ENCODE measurements around the gene PRRT3. TPM values are rescaled to one million over a fixed set of nuclear protein-coding genes. Genes with fewer than 3 reads are reported as not detected.

The PRRT3 gene
- total and polyA plus RNA-seq, 9 of the 15 experiments (the other 6 are each of a cell fraction or from before 2014, with no cell fraction given): 0.06 to 1.9 (median 1.2) TPM

DNA sequence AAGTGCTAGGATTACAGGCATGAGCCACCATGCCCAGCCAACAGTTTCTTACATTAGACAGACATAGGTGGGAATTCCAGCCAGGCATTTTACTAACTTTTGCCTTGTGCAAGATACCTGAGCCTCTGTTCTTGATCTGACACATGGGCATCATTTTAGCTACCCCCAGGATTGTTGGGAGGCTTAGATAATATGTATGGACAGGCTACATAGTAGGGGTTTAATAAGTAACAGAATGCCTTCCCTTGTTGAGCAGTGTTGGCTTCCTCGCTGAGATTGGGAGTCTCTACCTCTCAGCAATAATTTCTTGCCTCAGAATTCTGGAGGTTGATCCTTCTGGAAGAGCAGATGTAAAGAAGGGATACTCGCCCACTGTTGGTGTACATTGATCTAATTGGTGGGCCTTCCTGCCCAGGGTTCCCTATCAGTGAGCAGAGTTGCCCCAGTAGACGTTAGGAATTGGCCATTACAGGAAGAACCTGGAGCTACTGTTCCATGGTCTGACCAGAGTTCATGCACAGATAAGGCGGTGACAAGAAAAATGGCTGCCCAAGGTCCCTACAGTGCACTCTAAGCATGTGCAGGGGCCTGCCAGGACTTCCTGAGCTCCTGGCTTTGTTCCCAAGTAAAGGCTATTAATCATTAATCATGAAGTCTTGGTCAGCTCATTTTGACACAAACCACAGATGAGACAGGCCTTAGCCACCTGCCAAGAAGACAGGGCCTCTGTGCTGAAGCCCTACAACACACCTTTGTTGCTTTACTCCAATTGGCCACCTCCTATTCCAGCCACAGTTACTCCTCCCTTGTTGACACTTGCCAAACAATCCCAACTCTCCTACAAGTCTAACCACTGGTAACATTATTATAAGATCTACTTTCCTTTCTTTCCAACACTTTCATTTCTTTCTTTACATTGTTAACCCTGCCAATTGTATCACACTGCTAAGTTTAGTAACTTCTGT lies 54.5 kb downstream of the PRRT3 start (continued):
- TF ChIP-seq, protein P1, sequence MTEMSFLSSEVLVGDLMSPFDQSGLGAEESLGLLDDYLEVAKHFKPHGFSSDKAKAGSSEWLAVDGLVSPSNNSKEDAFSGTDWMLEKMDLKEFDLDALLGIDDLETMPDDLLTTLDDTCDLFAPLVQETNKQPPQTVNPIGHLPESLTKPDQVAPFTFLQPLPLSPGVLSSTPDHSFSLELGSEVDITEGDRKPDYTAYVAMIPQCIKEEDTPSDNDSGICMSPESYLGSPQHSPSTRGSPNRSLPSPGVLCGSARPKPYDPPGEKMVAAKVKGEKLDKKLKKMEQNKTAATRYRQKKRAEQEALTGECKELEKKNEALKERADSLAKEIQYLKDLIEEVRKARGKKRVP (CRISPR knock-in tag; IDR thresholded peaks at IDR 0.05): peak; percentile 40; the same call in 1 of the 2 replicates
- TF ChIP-seq, protein P2, sequence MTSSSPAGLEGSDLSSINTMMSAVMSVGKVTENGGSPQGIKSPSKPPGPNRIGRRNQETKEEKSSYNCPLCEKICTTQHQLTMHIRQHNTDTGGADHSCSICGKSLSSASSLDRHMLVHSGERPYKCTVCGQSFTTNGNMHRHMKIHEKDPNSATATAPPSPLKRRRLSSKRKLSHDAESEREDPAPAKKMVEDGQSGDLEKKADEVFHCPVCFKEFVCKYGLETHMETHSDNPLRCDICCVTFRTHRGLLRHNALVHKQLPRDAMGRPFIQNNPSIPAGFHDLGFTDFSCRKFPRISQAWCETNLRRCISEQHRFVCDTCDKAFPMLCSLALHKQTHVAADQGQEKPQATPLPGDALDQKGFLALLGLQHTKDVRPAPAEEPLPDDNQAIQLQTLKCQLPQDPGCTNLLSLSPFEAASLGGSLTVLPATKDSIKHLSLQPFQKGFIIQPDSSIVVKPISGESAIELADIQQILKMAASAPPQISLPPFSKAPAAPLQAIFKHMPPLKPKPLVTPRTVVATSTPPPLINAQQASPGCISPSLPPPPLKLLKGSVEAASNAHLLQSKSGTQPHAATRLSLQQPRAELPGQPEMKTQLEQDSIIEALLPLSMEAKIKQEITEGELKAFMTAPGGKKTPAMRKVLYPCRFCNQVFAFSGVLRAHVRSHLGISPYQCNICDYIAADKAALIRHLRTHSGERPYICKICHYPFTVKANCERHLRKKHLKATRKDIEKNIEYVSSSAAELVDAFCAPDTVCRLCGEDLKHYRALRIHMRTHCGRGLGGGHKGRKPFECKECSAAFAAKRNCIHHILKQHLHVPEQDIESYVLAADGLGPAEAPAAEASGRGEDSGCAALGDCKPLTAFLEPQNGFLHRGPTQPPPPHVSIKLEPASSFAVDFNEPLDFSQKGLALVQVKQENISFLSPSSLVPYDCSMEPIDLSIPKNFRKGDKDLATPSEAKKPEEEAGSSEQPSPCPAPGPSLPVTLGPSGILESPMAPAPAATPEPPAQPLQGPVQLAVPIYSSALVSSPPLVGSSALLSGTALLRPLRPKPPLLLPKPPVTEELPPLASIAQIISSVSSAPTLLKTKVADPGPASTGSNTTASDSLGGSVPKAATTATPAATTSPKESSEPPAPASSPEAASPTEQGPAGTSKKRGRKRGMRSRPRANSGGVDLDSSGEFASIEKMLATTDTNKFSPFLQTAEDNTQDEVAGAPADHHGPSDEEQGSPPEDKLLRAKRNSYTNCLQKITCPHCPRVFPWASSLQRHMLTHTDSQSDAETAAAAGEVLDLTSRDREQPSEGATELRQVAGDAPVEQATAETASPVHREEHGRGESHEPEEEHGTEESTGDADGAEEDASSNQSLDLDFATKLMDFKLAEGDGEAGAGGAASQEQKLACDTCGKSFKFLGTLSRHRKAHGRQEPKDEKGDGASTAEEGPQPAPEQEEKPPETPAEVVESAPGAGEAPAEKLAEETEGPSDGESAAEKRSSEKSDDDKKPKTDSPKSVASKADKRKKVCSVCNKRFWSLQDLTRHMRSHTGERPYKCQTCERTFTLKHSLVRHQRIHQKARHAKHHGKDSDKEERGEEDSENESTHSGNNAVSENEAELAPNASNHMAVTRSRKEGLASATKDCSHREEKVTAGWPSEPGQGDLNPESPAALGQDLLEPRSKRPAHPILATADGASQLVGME (CRISPR knock-in tag; IDR thresholded peaks at IDR 0.05): no peak
- TF ChIP-seq, protein P3, sequence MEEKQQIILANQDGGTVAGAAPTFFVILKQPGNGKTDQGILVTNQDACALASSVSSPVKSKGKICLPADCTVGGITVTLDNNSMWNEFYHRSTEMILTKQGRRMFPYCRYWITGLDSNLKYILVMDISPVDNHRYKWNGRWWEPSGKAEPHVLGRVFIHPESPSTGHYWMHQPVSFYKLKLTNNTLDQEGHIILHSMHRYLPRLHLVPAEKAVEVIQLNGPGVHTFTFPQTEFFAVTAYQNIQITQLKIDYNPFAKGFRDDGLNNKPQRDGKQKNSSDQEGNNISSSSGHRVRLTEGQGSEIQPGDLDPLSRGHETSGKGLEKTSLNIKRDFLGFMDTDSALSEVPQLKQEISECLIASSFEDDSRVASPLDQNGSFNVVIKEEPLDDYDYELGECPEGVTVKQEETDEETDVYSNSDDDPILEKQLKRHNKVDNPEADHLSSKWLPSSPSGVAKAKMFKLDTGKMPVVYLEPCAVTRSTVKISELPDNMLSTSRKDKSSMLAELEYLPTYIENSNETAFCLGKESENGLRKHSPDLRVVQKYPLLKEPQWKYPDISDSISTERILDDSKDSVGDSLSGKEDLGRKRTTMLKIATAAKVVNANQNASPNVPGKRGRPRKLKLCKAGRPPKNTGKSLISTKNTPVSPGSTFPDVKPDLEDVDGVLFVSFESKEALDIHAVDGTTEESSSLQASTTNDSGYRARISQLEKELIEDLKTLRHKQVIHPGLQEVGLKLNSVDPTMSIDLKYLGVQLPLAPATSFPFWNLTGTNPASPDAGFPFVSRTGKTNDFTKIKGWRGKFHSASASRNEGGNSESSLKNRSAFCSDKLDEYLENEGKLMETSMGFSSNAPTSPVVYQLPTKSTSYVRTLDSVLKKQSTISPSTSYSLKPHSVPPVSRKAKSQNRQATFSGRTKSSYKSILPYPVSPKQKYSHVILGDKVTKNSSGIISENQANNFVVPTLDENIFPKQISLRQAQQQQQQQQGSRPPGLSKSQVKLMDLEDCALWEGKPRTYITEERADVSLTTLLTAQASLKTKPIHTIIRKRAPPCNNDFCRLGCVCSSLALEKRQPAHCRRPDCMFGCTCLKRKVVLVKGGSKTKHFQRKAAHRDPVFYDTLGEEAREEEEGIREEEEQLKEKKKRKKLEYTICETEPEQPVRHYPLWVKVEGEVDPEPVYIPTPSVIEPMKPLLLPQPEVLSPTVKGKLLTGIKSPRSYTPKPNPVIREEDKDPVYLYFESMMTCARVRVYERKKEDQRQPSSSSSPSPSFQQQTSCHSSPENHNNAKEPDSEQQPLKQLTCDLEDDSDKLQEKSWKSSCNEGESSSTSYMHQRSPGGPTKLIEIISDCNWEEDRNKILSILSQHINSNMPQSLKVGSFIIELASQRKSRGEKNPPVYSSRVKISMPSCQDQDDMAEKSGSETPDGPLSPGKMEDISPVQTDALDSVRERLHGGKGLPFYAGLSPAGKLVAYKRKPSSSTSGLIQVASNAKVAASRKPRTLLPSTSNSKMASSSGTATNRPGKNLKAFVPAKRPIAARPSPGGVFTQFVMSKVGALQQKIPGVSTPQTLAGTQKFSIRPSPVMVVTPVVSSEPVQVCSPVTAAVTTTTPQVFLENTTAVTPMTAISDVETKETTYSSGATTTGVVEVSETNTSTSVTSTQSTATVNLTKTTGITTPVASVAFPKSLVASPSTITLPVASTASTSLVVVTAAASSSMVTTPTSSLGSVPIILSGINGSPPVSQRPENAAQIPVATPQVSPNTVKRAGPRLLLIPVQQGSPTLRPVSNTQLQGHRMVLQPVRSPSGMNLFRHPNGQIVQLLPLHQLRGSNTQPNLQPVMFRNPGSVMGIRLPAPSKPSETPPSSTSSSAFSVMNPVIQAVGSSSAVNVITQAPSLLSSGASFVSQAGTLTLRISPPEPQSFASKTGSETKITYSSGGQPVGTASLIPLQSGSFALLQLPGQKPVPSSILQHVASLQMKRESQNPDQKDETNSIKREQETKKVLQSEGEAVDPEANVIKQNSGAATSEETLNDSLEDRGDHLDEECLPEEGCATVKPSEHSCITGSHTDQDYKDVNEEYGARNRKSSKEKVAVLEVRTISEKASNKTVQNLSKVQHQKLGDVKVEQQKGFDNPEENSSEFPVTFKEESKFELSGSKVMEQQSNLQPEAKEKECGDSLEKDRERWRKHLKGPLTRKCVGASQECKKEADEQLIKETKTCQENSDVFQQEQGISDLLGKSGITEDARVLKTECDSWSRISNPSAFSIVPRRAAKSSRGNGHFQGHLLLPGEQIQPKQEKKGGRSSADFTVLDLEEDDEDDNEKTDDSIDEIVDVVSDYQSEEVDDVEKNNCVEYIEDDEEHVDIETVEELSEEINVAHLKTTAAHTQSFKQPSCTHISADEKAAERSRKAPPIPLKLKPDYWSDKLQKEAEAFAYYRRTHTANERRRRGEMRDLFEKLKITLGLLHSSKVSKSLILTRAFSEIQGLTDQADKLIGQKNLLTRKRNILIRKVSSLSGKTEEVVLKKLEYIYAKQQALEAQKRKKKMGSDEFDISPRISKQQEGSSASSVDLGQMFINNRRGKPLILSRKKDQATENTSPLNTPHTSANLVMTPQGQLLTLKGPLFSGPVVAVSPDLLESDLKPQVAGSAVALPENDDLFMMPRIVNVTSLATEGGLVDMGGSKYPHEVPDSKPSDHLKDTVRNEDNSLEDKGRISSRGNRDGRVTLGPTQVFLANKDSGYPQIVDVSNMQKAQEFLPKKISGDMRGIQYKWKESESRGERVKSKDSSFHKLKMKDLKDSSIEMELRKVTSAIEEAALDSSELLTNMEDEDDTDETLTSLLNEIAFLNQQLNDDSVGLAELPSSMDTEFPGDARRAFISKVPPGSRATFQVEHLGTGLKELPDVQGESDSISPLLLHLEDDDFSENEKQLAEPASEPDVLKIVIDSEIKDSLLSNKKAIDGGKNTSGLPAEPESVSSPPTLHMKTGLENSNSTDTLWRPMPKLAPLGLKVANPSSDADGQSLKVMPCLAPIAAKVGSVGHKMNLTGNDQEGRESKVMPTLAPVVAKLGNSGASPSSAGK (IDR thresholded peaks at IDR 0.05): peak; percentile 76
- TF ChIP-seq MIER1 (IDR thresholded peaks at IDR 0.05; ENCODE audit: low read depth): no peak
- no peak for TF ChIP-seq TOE1 (IDR thresholded peaks at IDR 0.05; ENCODE audit: borderline replicate concordance)
- TF ChIP-seq TOE1 (CRISPR knock-in tag; IDR thresholded peaks at IDR 0.05; ENCODE audit: borderline replicate concordance, low read depth): no peak

Measured in K562 (cell line).